ENCODE measurements around the gene FUT4.
"Not testable (repeated sequence)": the region's sequence is repeated elsewhere in the genome, so short reads cannot be mapped to it uniquely, and the experiment has no call there.

The FUT4 gene, protein sequence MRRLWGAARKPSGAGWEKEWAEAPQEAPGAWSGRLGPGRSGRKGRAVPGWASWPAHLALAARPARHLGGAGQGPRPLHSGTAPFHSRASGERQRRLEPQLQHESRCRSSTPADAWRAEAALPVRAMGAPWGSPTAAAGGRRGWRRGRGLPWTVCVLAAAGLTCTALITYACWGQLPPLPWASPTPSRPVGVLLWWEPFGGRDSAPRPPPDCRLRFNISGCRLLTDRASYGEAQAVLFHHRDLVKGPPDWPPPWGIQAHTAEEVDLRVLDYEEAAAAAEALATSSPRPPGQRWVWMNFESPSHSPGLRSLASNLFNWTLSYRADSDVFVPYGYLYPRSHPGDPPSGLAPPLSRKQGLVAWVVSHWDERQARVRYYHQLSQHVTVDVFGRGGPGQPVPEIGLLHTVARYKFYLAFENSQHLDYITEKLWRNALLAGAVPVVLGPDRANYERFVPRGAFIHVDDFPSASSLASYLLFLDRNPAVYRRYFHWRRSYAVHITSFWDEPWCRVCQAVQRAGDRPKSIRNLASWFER

DNA sequence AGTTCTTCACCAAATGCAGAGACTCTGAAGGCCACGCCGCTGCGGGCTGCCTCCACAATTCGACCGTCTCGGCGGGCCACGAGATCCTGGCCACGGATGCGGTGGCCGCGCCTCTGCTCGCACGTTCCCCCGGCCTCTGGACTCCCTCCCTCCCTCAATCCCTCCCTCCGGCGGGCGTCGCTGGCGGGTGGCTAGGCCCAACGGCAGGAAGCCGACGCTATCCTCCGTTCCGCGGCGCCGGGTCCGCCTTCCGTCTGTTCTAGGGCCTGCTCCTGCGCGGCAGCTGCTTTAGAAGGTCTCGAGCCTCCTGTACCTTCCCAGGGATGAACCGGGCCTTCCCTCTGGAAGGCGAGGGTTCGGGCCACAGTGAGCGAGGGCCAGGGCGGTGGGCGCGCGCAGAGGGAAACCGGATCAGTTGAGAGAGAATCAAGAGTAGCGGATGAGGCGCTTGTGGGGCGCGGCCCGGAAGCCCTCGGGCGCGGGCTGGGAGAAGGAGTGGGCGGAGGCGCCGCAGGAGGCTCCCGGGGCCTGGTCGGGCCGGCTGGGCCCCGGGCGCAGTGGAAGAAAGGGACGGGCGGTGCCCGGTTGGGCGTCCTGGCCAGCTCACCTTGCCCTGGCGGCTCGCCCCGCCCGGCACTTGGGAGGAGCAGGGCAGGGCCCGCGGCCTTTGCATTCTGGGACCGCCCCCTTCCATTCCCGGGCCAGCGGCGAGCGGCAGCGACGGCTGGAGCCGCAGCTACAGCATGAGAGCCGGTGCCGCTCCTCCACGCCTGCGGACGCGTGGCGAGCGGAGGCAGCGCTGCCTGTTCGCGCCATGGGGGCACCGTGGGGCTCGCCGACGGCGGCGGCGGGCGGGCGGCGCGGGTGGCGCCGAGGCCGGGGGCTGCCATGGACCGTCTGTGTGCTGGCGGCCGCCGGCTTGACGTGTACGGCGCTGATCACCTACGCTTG, at the start of gene FUT4:
Gene FUT4 (plus strand): TSS at position 227 of the 951 bp plus-strand sequence. CDS start 213 bp downstream, at position 440.
- peak; percentile 79 for DNase-seq

DNA sequence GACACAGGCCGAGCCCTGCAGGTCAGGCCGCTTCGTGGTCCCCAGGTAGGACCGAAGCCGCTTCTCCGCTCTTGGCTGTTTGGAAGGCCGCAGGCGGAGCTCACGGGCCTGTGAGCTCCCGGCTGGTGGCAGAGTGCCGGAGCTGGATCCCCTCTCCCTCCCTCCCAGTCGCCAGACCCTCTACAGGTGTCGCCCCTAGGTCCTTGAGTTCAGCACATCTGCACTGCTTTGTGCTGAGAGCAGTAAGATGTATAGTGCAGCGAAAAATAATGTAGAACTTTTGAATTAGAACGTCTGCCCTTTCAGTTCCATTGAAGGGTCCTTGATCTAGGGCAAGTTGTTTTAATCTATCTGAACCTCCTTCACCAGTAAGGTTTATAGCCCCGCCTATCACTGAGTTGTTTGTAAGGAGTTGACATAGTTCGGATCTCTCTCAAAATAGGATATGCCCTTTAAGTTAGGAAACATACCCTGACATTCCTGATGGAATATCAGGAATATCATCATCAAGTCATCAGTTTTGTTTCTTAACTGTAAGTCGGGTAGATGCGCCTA, 49.5 kb upstream of the FUT4 start:
- DNase-seq, result no peak

DNA sequence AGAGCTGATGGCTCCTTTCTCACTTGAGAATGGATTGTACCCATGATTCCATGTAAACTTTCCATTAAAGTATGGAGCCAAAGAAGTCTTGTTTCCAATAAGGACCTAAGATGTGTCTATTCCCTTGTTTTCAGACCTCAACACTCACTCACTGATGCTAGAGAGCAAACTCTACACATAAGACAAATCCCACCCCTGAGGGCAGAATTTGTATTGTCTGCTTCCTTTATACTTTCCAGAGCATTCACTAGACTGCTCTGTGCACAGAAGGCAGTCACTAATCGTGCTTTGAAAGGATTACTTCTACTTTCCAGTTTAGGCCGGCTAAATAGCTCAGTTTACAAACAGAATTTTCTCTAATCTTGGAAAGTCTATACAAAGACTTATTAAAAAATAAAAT, 43.5 kb upstream of the FUT4 start:
- no peak for DNase-seq

DNA sequence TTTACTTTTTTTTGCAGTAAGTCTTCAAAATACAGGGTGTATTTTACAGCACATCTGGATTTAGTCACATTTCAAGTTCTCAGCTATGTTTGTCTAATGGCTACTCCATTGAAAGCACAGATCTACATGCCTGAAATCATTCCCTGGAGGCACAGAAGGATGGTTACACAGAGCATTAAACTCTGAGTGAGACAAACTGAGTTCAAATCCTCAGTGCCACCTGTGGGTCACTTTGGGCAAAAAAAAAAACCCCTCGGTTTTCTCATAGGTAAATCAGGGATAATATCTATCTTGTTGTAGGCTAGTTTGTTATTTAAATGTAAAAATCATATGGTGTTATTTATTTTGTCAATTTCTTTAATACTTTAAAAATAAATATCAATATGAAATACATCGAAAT, 42.2 kb upstream of the FUT4 start:
- no peak for DNase-seq

DNA sequence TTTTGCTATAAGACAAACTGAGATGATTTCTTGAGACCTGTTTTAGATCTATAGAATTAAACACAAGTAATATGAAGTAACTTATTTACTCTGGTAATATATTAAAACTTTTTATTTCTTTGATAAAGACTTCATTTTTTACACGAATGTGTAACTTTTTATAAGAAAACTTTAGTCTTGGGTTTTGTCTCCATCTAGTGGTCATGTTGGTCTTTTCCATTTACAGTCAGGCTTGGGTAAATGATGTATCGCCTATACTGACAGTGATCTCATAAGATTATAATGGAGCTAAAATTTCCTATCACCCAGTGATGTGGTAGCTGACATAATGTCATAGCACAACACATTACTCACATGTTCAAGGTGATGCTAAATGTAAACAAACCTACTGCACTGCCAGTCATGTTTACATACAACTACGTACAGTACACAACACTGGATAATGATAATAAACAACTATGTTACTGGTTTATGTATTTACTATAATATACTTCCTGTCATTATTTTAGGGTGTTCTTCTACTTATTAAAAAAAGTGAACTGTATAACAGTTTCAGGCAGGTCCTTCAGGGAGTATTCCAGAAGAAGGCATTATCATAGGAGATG, 38.9 kb upstream of the FUT4 start:
- DNase-seq, result no peak

DNA sequence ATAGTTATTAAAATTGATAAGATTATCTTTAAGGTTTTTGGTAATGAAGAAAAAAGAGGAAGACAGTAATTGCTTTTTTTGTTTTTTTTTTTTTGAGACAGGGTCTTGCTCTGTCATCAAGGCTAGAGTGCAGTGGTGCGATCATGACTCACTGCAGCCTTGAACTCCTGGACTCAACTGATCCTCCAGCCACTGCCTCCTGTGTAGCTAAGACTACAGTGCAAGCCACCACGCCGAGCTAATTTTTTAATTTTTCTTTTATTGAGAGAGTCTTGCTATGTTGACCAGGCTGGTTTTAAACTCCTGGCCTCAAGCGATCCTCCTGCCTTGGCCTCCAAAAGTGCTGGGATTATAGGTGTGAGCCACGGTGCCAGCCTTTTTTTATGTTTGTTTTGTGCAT, 37.2 kb upstream of the FUT4 start:
- not testable (repeated sequence) for DNase-seq

DNA sequence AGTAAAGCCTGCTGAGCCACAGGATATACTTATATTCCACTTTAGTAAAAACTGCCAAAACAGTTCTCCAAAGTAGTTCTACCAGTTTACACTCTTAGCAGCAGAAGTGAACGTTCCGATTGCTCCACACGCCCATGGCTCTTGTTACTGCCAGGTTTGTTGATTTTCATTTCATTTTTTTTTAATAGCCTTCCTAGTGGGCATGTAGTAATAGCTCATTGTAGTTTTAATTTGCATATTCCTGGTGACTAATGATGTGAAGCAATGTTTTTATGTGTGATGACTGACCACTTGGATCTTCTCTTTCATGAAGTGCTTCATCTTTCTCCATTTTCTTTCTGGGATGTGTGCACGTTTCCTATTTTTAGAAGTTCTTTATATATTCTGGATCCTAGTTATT, 36.2 kb upstream of the FUT4 start:
- DNase-seq, result no peak

DNA sequence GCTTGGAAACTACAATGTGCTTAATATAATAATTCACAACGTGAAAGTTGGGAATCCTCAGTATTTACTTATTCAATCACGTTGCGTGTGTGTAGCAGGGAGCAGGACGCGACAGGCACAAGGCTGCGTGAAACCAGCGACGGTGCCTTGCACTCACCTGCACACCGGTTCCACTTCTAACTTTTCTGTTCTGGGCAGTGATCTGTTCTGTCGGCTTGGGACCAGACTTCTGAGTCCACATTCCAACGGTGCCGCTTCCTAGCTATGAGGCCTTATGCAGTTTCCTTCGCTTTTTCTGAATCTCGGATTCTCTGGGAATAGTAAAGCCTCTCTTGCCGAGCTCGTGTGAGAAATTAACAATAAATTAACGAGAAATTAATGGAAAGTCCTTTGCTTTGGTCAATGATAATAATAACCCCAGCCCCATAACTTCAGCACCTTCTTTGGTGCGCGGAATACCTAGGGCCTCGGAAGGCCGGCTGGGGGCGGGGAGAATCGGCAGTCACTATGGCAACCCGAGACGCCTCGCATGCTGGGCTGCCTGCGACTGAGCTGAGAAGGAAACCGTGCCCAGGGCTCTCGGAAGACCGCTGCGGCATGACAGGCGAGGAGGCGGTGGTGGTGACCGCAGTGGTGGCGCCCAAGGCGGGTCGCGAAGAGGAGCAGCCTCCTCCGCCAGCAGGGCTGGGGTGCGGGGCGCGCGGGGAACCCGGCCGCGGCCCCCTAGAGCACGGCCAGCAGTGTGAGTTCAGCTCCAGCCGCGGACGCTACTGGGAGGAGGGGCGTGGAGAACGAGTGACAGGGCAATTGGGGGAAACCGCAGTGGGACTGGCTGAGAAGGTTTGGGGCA, 31.6 kb upstream of the FUT4 start, which contains the start of gene C11orf97:
Gene C11orf97 (plus strand): TSS at position 530 of the 850 bp plus-strand sequence. CDS start 68 bp downstream, at position 598.
- DNase-seq, result peak; percentile 42

DNA sequence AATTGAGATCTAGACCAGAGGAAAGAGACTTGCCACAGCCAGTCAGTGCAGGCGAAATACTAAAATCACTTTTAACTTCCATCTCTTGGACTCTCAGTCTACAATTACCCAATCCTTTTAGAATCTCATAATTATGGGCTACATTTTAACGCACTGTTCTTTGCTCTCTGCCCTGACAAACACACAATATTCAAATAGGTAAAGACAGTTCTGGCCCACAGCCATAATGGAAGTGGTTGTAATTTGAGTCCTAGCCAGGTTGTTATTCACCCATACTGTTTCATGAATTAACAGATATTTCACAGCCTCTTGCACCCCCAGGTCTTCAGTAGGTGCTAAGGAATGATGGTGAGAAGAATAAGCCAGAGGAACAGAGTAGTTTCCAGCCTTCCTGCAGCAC, 30.6 kb upstream of the FUT4 start:
- no peak for DNase-seq

DNA sequence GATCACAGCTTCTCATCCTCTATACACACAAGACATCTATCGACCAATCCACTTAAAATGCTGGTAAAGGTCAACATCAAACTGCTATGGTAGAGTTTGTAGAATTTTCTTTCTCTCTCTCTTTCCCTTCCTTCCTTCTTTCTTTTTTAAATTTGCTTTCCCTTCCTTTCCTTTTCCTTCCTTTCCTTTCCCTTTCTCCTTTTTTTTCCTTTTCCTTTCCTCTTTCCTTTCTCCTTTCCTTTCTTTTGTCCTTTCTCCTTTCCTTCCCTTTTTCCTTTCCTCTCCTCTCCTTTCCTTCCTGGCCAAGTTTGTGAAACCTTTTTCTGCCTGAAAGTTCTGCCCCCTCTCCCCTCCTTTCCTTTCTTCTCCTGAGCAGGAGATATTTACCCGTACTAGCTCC, 28.3 kb upstream of the FUT4 start:
- no peak for DNase-seq

DNA sequence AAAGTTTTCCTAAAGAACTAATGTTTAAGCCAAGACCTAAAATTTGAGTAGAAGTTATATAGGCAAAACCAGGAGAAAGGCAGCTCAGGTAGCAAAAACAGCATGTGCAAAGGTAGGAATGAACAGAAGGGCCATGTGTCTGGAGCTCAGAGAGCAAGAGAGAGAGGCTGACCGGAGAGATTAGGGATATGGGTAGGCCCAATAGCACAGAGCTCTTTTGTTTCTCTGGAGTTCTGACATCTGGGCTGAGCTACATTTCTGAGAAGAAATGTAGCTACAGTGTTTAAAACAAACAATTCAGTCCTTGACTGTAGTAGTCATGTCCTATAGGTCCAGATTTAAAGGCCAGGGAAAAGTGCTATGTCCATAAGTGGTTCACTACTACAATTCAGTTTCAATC, 27.0 kb upstream of the FUT4 start:
- DNase-seq, result no peak

DNA sequence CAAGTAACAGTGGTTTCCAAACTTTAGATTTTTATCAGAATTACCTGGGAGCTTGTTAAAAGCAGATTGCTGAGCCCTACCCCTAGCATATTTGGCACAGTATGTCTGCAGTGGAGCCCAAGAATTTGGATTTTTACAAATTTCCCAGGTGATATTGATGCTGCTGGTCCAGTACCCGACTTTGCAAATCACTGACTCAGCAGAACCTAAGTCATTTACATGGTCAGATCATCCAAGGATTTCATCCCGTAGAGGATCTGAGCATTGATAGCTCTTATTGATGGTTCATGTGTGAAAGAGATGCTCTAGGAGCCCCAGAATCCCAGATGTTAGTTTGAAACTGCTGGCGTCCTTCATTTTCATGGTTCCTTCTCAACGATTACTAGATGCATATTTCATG, 25.4 kb upstream of the FUT4 start:
- no peak for DNase-seq

DNA sequence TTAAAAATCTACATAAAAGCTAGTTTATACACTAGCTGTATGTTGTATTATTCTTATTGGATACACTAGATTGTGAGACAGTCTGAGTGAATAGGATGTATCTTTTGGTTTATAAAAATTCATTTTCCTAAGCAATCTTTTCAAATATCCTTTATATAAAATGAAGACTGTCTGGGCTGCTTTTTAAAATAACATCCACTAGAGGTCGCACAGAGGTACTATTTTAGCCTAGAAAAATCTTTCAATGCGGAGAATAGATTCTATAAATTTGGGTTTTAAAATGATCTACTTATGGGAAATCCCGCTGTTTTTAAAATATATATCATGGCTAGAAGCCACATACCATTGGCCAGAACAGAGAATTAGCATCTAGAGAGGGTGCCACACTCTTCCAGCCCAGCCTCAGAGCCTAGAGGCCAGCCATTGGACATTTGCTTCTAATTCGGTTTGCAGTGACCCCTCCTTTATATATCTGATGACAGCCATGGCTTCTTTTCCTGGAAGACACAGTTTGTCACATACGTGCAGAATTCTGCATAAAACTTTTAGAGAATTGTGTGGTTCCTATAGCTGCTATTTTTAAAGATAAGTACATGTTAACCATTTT, 24.1 kb upstream of the FUT4 start:
- DNase-seq, result no peak

DNA sequence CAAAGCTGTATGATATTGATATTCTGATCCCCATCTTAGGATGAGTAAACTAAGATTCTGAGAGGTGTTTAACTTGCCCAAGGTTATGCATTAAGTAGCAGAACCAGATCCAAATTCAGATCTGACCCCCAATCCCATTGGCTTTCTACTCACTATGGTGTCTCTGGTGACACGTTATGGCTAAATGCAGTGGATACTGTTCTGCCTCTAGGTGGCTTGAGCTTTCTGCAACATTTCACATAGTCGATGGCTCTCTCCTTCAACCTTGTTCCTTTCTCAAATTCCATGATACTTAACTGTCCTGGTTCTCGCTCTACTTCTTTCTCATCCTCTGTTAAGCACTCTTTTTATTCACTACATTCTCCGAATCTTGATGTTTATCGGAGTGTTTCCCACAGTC, 22.0 kb upstream of the FUT4 start:
- DNase-seq, result no peak

DNA sequence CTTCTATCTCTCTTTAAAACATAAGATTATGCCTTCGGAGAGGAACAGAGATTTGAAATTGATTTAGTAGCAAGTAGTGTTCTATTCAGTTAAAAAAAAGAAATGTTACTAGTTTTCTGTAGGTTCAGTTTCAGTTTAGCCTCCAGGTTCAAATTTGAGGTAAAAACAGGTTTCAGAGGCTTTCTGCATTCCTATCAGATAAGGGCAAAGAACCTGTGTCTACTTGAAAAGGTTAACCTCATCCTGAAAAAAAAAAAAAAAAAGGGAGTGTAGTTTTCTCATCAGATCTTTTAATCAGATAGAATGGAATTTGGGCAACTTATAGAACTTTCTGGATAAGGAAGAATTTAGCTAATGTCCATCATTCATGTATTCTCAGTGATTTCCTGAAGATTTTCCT, 19.4 kb upstream of the FUT4 start:
- DNase-seq, result no peak

DNA sequence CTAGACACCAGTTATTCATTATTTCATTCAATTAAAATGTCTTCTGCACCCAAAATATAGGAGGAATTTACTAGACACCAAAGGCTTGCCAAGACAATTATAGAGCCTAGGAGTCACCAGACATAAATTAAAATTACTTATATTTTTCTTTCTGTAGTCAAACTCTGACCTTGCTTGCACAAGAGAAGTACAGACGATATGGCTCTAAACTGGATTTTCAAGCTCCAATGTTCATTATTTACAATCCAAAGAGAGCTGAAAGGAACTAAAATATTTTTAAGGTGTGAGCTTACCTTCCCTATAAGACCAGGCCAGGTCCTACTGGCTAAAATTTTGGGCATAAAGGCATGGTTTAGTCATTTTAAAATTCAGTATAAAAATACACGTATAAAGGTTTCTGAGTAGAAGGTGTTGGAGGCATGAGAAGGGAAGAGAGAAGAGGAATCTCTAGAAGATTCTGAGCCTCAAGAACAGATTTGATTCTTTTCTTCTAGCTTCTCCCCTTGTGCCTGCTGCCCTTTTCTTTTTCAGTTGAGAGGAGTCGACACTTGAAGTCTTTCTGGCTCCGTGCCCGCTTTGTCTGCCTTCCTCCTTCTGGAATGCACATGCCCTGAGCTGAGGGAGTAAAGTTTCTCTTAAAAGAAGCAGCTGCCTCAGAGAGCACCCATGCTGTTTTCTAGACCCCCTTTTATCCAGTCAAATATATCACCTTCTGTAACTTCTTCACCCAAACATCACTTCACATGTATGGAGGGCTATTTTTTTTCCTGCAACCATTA, 18.0 kb upstream of the FUT4 start:
- no peak for DNase-seq

DNA sequence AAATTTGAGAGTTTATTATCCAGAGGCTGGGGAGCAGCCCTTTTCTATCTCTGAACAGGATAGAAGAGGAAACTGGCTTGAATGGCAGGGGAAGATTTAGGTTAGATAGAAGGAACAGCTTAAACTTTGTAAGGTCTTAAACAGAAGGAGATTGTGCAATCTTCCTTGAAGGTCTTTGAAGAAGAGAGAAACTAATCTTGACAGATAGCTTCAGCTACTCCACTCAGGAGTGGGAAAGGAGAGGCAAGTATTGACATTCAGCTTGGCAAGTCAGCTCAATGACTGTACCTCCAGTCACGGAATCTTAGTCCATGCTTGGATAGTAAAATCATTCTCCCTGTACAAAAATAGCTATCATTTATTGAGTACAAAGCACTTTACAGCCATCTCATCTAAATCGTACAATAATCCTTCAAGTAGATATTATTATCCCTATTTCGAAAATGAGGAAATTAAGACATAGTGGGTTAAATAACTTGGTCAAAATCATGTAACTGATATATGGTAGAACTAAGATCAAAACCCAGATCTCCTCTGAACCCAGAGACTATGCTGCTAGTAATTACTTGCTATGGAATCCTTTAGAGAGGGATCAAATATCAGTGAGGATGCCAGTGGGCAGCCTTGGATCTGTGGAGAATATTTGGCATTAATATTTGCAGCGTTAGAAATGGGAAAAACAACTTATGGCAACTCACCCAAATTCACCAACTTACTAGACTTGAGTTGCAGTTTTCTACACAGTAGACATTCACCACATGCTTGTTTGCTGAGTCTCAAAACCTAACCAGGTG, 16.9 kb upstream of the FUT4 start:
- no peak for DNase-seq

DNA sequence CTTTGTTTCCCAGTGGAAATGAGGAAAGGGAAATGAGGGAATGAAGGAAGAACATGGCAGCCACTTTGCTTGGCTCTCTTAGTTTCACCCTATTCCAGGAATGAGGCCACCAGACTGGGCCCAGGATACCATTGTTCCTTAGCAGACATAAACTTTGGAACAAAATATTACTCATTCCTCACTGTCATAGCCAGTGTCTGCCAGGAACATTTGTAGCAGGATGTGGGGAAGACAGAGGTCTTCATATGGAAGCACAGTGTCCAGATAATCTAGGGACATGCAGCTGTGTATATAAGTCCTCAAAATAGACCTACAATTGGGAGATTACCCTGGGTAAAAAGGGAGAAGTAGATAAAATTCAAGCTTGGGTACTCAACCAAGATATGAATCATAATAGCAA, 15.2 kb upstream of the FUT4 start:
- DNase-seq, result no peak

DNA sequence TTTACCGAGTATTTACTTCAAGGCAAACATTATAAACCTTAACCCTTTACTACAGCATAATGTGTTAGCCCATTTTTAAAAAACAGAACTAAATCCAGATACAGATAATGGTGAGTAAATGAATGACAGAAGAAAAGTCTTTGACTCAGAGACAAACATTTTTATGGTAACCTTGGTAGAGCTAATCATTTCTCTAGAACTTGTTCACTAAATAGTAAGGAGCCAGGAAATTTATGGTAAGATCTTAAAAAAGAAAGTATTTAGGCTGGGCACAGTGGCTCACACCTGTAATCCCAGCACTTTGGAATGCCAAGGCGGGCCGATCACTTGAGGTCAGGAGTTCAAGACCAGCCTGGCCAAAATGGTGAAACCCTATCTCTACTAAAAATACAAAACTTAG, 11.5 kb upstream of the FUT4 start:
- DNase-seq, result no peak

DNA sequence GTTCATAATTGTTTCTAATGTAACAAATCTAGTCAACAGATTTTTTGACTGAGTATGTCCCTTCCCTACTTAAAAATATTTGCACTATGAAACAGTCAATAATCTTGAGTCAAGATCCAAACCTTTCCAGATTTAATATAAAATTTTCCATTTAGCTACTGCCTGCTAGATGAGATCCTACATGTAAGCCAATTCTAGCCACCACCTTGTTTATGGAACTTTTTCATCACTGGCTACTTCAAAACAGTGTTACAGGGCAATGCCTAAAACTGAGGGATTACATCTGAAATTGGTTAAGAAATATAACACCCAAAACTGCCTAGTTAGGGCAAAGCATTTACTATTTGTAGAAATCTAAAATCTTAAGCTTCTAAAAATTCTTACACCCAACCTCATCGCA, 10.5 kb upstream of the FUT4 start:
- no peak for DNase-seq
